OCI-LY1 (cell line): ENCODE data around the gene EYS.

Experiments
- H2AFZ ChIP-seq: fragments of 200-600 bp; sonication (generic), shearing (Covaris generic); 2 replicates; pipeline ENCODE4 v1.6.0; 2014; ENCODE audit warnings: antibody characterized with exemption, mild to moderate bottlenecking, low read length
- H3F3A ChIP-seq: fragments of 200-600 bp; sonication (generic), shearing (Covaris generic); 2 replicates; pipeline ENCODE4 v1.6.0; 2014; ENCODE audit warnings: mild to moderate bottlenecking, antibody characterized with exemption, low read length, moderate library complexity; ENCODE audit not compliant: insufficient read depth
- H3K27ac ChIP-seq: fragments of 200-600 bp; sonication (generic); 2 replicates; pipeline ENCODE4 v1.5.1; 2014; ENCODE audit warnings: low read length, mixed run types, mild to moderate bottlenecking, low read depth; ENCODE audit not compliant: poor library complexity, severe bottlenecking
- H3K27me3 ChIP-seq: fragments of 200-600 bp; sonication (generic); 2 replicates; pipeline ENCODE4 v1.6.0; 2014; ENCODE audit warnings: antibody characterized with exemption, mild to moderate bottlenecking, low read length, moderate library complexity; ENCODE audit not compliant: insufficient read depth
- H3K36me3 ChIP-seq: fragments of 200-600 bp; sonication (generic); 2 replicates; pipeline ENCODE4 v1.6.1; 2014; ENCODE audit warnings: mild to moderate bottlenecking, antibody characterized with exemption, low read length, moderate library complexity, mixed read lengths; ENCODE audit not compliant: insufficient read depth
- H3K4me1 ChIP-seq: fragments of 200-600 bp; sonication (generic); 2 replicates; pipeline ENCODE4 v1.5.1; 2014; ENCODE audit warnings: mild to moderate bottlenecking, low read length, moderate library complexity; ENCODE audit not compliant: insufficient read depth, severe bottlenecking
- H3K4me2 ChIP-seq: fragments of 200-600 bp; sonication (generic), shearing (Covaris generic); 2 replicates; pipeline ENCODE4 v1.6.1; 2014; ENCODE audit warnings: low read length
- H3K4me3 ChIP-seq: fragments of 200-600 bp; sonication (generic); 2 replicates; pipeline ENCODE4 v1.5.1; 2014; ENCODE audit warnings: low read length, low read depth, mild to moderate bottlenecking, mixed read lengths; ENCODE audit not compliant: poor library complexity, severe bottlenecking
- H3K79me2 ChIP-seq: fragments of 200-600 bp; shearing (Covaris generic); 2 replicates; pipeline ENCODE4 v1.6.1; 2016; ENCODE audit warnings: mixed run types, low read length, mixed read lengths; ENCODE audit not compliant: insufficient read depth
- H3K9ac ChIP-seq: fragments of 200-600 bp; sonication (generic), shearing (Covaris generic); 2 replicates; pipeline ENCODE4 v1.6.1; 2014; ENCODE audit warnings: mild to moderate bottlenecking, low read length, mixed read lengths
- H3K9me2 ChIP-seq: fragments of 200-600 bp; sonication (generic), shearing (Covaris generic); 2 replicates; pipeline ENCODE4 v1.6.1; 2014; ENCODE audit warnings: low read depth, mild to moderate bottlenecking, low read length, mixed read lengths
- H3K9me3 ChIP-seq: fragments of 200-600 bp; shearing (Covaris generic); 2 replicates; pipeline ENCODE4 v1.6.1; 2014; ENCODE audit warnings: low read length, mixed read lengths
- H4K20me1 ChIP-seq: fragments of 200-600 bp; sonication (generic), shearing (Covaris generic); 2 replicates; pipeline ENCODE4 v1.6.0; 2016; ENCODE audit warnings: mild to moderate bottlenecking, low read length; ENCODE audit not compliant: insufficient read depth
- EZH2 ChIP-seq: fragments of 200-600 bp; sonication (generic), shearing (Covaris generic); IDR thresholded peaks from 2 replicates; pipeline ENCODE4 v1.8.0; 2017; ENCODE audit warnings: borderline replicate concordance, mixed run types, mild to moderate bottlenecking, antibody characterized with exemption, low read length, moderate library complexity, mixed read lengths
- TF ChIP-seq, protein P1 (sequence below): fragments of 200-600 bp; sonication (generic), shearing (Covaris generic); IDR thresholded peaks from 2 replicates; pipeline ENCODE4 v1.5.1; 2017; ENCODE audit warnings: mild to moderate bottlenecking, antibody characterized with exemption, low read length, moderate library complexity, mixed read lengths

EYS gene

DNA sequence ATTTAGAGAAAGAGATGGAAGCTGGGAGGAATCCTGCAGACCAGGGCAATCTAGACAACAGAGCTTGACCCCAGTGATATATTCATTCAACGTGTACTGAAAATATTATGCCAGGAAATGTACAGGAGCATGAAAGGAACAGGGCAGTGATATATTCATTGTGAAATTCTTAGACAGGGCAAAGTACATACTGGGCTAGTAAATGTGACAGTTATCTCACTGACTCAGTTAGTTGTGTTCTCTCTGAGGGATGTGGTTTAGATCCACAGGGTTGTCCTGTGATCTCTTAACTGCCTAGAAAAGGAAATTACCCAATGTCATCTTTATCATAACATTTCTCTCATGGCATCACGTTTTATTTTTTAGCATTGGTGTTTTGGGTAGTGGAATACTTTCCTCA lies 891.3 kb downstream of the EYS start:
- no peak overlapping the region for H3K4me2 ChIP-seq
- H3K4me1 ChIP-seq: no peaks in the 10 kb centered on the region
- H3F3A ChIP-seq: no peaks in the 10 kb centered on the region
- H3K36me3 ChIP-seq: no peaks in the 10 kb centered on the region
- H3K27me3 ChIP-seq: no peaks in the 10 kb centered on the region
- H3K79me2 ChIP-seq: no peaks in the 10 kb centered on the region
- no peak overlapping the region for H3K27ac ChIP-seq
- no peaks in the 10 kb centered on the region for H3K9me3 ChIP-seq
- H3K4me3 ChIP-seq: no peak overlapping the region
- H3K9me2 ChIP-seq: no peaks in the 10 kb centered on the region
- H4K20me1 ChIP-seq: no peaks in the 10 kb centered on the region
- TF ChIP-seq, protein P1, sequence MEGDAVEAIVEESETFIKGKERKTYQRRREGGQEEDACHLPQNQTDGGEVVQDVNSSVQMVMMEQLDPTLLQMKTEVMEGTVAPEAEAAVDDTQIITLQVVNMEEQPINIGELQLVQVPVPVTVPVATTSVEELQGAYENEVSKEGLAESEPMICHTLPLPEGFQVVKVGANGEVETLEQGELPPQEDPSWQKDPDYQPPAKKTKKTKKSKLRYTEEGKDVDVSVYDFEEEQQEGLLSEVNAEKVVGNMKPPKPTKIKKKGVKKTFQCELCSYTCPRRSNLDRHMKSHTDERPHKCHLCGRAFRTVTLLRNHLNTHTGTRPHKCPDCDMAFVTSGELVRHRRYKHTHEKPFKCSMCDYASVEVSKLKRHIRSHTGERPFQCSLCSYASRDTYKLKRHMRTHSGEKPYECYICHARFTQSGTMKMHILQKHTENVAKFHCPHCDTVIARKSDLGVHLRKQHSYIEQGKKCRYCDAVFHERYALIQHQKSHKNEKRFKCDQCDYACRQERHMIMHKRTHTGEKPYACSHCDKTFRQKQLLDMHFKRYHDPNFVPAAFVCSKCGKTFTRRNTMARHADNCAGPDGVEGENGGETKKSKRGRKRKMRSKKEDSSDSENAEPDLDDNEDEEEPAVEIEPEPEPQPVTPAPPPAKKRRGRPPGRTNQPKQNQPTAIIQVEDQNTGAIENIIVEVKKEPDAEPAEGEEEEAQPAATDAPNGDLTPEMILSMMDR: no peak
- TF ChIP-seq EZH2: no peak
- H2AFZ ChIP-seq: no peak overlapping the region
- no peak overlapping the region for H3K9ac ChIP-seq

DNA sequence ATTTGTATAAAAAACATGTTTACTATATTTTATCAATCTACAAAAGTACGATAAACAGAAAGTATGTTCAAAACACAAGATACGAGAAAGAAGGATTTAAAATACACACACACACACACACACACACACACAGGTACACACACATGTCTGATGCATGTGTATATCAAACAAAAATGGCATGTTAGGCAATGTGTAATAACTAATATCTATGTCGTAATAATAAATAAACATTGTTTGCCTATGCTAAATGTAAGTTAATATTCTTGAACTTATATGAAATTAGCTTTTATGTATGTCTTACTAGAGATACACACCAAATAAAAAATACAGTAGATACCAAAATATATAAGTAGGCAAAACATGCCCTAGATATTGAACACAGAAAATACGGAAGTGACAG lies 894.9 kb downstream of the EYS start:
- Histone ChIP-seq H3K4me2 (no peak overlapping the region), H3K9ac (no peak overlapping the region), H4K20me1 (no peaks in the 10 kb centered on the region), H2AFZ (no peak overlapping the region), H3K36me3 (no peaks in the 10 kb centered on the region), H3K4me1 (no peaks in the 10 kb centered on the region), H3K27ac (no peak overlapping the region), H3K9me2 (no peaks in the 10 kb centered on the region), H3K27me3 (no peaks in the 10 kb centered on the region), H3K4me3 (no peak overlapping the region), H3F3A (no peaks in the 10 kb centered on the region), H3K9me3 (no peaks in the 10 kb centered on the region), H3K79me2 (no peaks in the 10 kb centered on the region)
- TF ChIP-seq, protein P1: no peak
- TF ChIP-seq EZH2: no peak

DNA sequence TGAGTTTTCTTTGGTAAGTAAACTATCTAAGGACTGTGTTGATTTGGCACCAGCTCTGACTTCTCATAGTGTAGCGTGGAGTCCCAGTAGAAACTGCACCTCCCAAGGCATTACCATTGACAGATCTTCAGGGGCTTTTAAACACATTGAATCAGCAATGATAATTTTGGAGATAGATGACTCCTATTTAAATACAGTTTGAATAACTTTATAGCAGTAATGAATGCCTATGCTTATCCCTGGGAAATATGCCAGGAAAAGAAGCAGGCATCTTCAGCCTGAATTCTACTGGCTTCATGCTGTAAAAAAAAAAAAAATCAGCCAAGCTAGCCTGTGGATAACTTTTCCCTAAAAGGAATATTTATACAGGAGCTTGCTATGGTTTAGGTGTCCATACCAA lies 895.9 kb downstream of the EYS start:
- H3K4me3 ChIP-seq: no peak overlapping the region
- H3K79me2 ChIP-seq: no peaks in the 10 kb centered on the region
- no peaks in the 10 kb centered on the region for H3K27me3 ChIP-seq
- no peak overlapping the region for H3K27ac ChIP-seq
- no peak overlapping the region for H3K9ac ChIP-seq
- TF ChIP-seq EZH2: no peak
- TF ChIP-seq, protein P1: no peak
- H3K4me2 ChIP-seq: no peak overlapping the region
- H3K9me3 ChIP-seq: no peaks in the 10 kb centered on the region
- H3K4me1 ChIP-seq: no peaks in the 10 kb centered on the region
- no peaks in the 10 kb centered on the region for H4K20me1 ChIP-seq
- no peaks in the 10 kb centered on the region for H3K36me3 ChIP-seq
- H3F3A ChIP-seq: no peaks in the 10 kb centered on the region
- H3K9me2 ChIP-seq: no peaks in the 10 kb centered on the region
- H2AFZ ChIP-seq: no peak overlapping the region
